GF-D8 (cell line): ENCODE measurements around the gene GLIS1.
"Not testable (repeated sequence)": the region's sequence is repeated elsewhere in the genome, so short reads cannot be mapped to it uniquely, and the experiment has no call there.

Source experiments
- DNase-seq: peaks from one replicate; lab custom pipeline; 2025; lab: John Stamatoyannopoulos, UW

The GLIS1 gene

GRCh38 chr1:53739109-53739681 lies at the start of gene GLIS1:
GLIS1 (minus strand) TSS chr1:53739164; CDS start chr1:53738064, 1,100 bp downstream.
- no peak for DNase-seq

- no peak for DNase-seq
Measured at GRCh38 chr1:53787655-53788054, 48.7 kb upstream of the GLIS1 start.

GRCh38 chr1:53783056-53783455 lies 44.1 kb upstream of the GLIS1 start:
- DNase-seq: no peak

- no peak for DNase-seq
Measured at GRCh38 chr1:53781654-53782053, 42.7 kb upstream of the GLIS1 start.

- DNase-seq: no peak
Measured at GRCh38 chr1:53777272-53777671, 38.3 kb upstream of the GLIS1 start.

- no peak for DNase-seq
Measured at GRCh38 chr1:53771648-53772047, 32.7 kb upstream of the GLIS1 start.

- no peak for DNase-seq
Measured at GRCh38 chr1:53769780-53770179, 30.8 kb upstream of the GLIS1 start.

- DNase-seq: no peak
Measured at GRCh38 chr1:53769184-53769583, 30.2 kb upstream of the GLIS1 start.

- DNase-seq: no peak
Measured at GRCh38 chr1:53766831-53767405, 28.0 kb upstream of the GLIS1 start.

GRCh38 chr1:53766194-53766742 lies 27.3 kb upstream of the GLIS1 start:
- DNase-seq: no peak

- DNase-seq: no peak
Measured at GRCh38 chr1:53765657-53766056, 26.7 kb upstream of the GLIS1 start.

- DNase-seq: no peak
Measured at GRCh38 chr1:53763911-53764310, 24.9 kb upstream of the GLIS1 start.

- no peak for DNase-seq
Measured at GRCh38 chr1:53763461-53763860, 24.5 kb upstream of the GLIS1 start.

- DNase-seq: not testable (repeated sequence)
Measured at GRCh38 chr1:53760497-53760896, 21.5 kb upstream of the GLIS1 start.

- no peak for DNase-seq
Measured at GRCh38 chr1:53755874-53756273, 16.9 kb upstream of the GLIS1 start.

- DNase-seq: no peak
Measured at GRCh38 chr1:53754484-53755312, 15.7 kb upstream of the GLIS1 start.

- no peak for DNase-seq
Measured at GRCh38 chr1:53752281-53752680, 13.3 kb upstream of the GLIS1 start.

- DNase-seq: no peak
Measured at GRCh38 chr1:53747841-53748240, 8.9 kb upstream of the GLIS1 start.

GRCh38 chr1:53740621-53741105 lies 1.7 kb upstream of the GLIS1 start:
- no peak for DNase-seq

GRCh38 chr1:53738205-53739108 lies 507 bp downstream of the GLIS1 start:
- DNase-seq: no peak

- no peak for DNase-seq
Measured at GRCh38 chr1:53737648-53738204, 1.2 kb downstream of the GLIS1 start.
